Esophagus muscularis mucosa (tissue), 4 donors: ENCODE measurements around the gene SPECC1. TPM values are rescaled to one million over a fixed set of nuclear protein-coding genes. Genes with fewer than 3 reads are reported as not detected.
"Not testable (repeated sequence)": the region's sequence is repeated elsewhere in the genome, so short reads cannot be mapped to it uniquely, and the experiment has no call there.

Source experiments
- DNase-seq: peaks from one replicate; pipeline ENCODE4 v3.0.0-alpha.2; 2017; ENCODE audit errors: extremely low spot score
- H3K27ac ChIP-seq, 4 donors: fragments of 200-600 bp; sonication (generic); replicated peaks in 1 of 4; 1 replicate in 3 of 4; 2 replicates in 1 of 4; pipeline ENCODE4 v1.5.1; 2016 to 2019; ENCODE audit warnings: mild to moderate bottlenecking in 1 of 4
- H3K27me3 ChIP-seq, 4 donors: fragments of 200-600 bp; sonication (generic); one replicate each; pipeline versions ENCODE4 v1.5.1 to v1.6.0; 2016 to 2019
- H3K36me3 ChIP-seq, 4 donors: fragments of 200-600 bp; sonication (generic); one replicate each; pipeline ENCODE4 v1.5.1; 2016 to 2019
- H3K4me1 ChIP-seq, 4 donors: fragments of 200-600 bp; sonication (generic); one replicate each; pipeline ENCODE4 v1.5.1; 2016 to 2019
- H3K4me3 ChIP-seq, 4 donors: fragments of 200-600 bp; sonication (generic); 1 replicate in 2 of 4; 2 replicates in 2 of 4; pipeline ENCODE4 v1.5.1; 2016 to 2019; ENCODE audit warnings: mild to moderate bottlenecking in 4 of 4, moderate library complexity in 1 of 4
- H3K9me3 ChIP-seq, 4 donors: fragments of 200-600 bp; sonication (generic); 1 replicate in 3 of 4; 2 replicates in 1 of 4; pipeline ENCODE4 v1.5.1; 2016 to 2019
- EP300 ChIP-seq: sonication (generic); formaldehyde crosslinking; IDR thresholded peaks from one replicate; pipeline ENCODE4 v1.6.1; 2017; ENCODE audit warnings: antibody characterized with exemption
- POLR2A ChIP-seq: fragments of 450-650 bp; IDR thresholded peaks from one replicate; pipeline ENCODE4 v1.6.1; 2017; ENCODE audit warnings: antibody characterized with exemption, moderate library complexity, mild to moderate bottlenecking, low read depth
- POLR2AphosphoS5 ChIP-seq, 2 donors: sonication (generic); formaldehyde crosslinking; IDR thresholded peaks; one replicate each; pipeline ENCODE4 v1.6.1; 2017; ENCODE audit warnings: antibody characterized with exemption in 2 of 2
- WGBS: methylation state at CpG from one replicate; pipeline ENCODE4 v1.1.5; 2018; 5-methylcytosine and 5-hydroxymethylcytosine counted together
- intact Hi-C: fragments of 100-400 bp; cut with DNase I; formaldehyde crosslinking; loops from one replicate; pipeline ENCODE4 v1.15.1; 2023
- total RNA-seq, 4 donors: library from RNA; depleted of rRNA; stranded (reverse); fragments of >200 nt; gene quantifications; one replicate each; pipeline versions ENCODE4 v1.1.0 to v1.2.1, GENCODE V29; 2016
- TF ChIP-seq, protein P1 (sequence below), 3 experiments: fragments of 200-600 bp in 2 of 3; fragments of 450-650 bp in 1 of 3; sonication (generic) in 2 of 3; IDR thresholded peaks; one replicate each; pipeline ENCODE4 v1.5.1; 2017 to 2019; ENCODE audit warnings: antibody characterized with exemption in 3 of 3, mild to moderate bottlenecking in 2 of 3, moderate library complexity in 1 of 3

Gene SPECC1
- total RNA-seq, 4 donors from 2014 or later: 16.7 to 28.8 (median 24.7) TPM

DNA sequence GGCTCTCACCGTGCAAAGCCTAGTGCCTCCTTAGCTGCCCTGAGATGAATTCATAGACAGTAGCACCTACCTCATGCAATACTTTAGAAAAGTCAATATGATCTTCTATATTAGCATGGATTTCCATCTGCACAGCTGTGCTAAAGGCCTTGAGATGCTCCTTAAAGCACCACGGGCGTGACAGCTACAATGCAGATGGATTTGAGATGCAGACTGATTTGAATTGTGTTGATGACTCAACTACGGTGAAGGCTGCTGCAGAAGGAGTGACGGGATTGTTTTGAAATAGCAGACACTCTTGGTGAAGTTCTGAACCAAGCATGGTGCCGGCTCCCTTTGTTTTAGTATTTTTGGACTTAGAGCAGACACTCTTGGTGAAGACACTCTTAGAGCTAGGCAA, 88.2 kb downstream of the SPECC1 start:
- WGBS: 74% methylated on average over 6 of the region's 6 CpGs
- intact Hi-C loops: no loop called here

DNA sequence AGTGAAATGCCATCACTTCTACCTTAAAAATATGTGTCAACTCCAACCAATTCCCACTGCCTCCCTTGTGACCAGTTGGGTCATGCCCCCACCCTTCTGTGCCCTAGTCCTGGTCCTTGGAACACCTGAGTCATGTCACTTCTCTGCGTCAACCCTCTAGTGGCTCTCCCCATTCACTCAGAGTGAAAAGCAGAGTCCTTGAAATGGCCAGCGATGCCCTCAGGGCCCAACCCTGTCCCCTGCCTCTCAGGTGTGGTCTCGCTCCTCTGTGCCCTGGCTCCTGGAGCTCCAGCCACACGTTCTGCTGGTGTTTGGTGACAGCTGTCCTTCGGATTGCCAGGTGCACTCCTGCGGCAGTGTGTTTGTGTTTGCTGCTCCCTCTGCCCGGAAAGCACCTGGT, 89.2 kb downstream of the SPECC1 start:
- H3K27me3 ChIP-seq: peaks cover 0 to 2% (median 0%) of the 10 kb centered on the region in 4 donors
- intact Hi-C loops: no loop called here
- peaks cover 0 to 9% (median 2%) of the 10 kb centered on the region in 4 donors for H3K36me3 ChIP-seq
- H3K4me3 ChIP-seq: no peak overlapping the region
- H3K27ac ChIP-seq: no peak overlapping the region
- WGBS: 76% methylated on average over 5 of the region's 7 CpGs
- H3K9me3 ChIP-seq: no peaks in the 10 kb centered on the region
- peaks cover 13 to 17% (median 14%) of the 10 kb centered on the region in 4 donors for H3K4me1 ChIP-seq
- DNase-seq: no peak
- no peak for TF ChIP-seq POLR2AphosphoS5 (IDR thresholded peaks at IDR 0.05)
- no peak for TF ChIP-seq EP300
- no peak for TF ChIP-seq POLR2A
- TF ChIP-seq, protein P1, sequence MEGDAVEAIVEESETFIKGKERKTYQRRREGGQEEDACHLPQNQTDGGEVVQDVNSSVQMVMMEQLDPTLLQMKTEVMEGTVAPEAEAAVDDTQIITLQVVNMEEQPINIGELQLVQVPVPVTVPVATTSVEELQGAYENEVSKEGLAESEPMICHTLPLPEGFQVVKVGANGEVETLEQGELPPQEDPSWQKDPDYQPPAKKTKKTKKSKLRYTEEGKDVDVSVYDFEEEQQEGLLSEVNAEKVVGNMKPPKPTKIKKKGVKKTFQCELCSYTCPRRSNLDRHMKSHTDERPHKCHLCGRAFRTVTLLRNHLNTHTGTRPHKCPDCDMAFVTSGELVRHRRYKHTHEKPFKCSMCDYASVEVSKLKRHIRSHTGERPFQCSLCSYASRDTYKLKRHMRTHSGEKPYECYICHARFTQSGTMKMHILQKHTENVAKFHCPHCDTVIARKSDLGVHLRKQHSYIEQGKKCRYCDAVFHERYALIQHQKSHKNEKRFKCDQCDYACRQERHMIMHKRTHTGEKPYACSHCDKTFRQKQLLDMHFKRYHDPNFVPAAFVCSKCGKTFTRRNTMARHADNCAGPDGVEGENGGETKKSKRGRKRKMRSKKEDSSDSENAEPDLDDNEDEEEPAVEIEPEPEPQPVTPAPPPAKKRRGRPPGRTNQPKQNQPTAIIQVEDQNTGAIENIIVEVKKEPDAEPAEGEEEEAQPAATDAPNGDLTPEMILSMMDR (IDR thresholded peaks at IDR 0.05): no peak

More for the DNA sequence above, 88.2 kb downstream of the SPECC1 start:
- no peak for DNase-seq
- no peak overlapping the region for H3K4me3 ChIP-seq
- H3K9me3 ChIP-seq: no peaks in the 10 kb centered on the region
- H3K27me3 ChIP-seq: no peaks in the 10 kb centered on the region
- no peak overlapping the region for H3K27ac ChIP-seq
- peaks cover 0 to 9% (median 2%) of the 10 kb centered on the region in 4 donors for H3K36me3 ChIP-seq
- no peak for TF ChIP-seq POLR2A
- TF ChIP-seq, protein P1 (IDR thresholded peaks at IDR 0.05): no peak
- TF ChIP-seq EP300: no peak
- no peak for TF ChIP-seq POLR2AphosphoS5 (IDR thresholded peaks at IDR 0.05)
- H3K4me1 ChIP-seq: peaks cover 13 to 26% (median 16%) of the 10 kb centered on the region in 4 donors

DNA sequence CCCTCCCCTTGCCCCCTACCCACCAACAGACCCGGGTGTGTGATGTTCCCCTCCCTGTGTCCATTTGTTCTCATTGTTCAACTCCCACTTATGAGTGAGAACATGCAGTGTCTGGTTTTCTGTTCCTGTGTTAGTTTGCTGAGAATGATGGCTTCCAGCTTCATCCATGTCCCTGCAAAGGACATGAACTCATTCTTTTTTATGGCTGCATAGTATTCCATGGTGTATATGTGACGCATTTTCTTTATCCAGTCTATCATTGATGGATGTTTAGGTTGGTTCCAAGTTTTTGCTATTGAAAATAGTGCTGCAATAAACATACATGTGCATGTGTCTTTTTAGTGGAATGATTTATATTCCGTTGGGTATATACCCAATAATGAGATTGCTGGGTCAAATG, 91.6 kb downstream of the SPECC1 start:
- H3K27me3 ChIP-seq, DNase-seq, intact Hi-C loops, H3K27ac ChIP-seq, H3K4me1 ChIP-seq, H3K36me3 ChIP-seq, H3K9me3 ChIP-seq, H3K4me3 ChIP-seq: not testable (repeated sequence)
- WGBS: 95% methylated on average over 3 of the region's 3 CpGs

DNA sequence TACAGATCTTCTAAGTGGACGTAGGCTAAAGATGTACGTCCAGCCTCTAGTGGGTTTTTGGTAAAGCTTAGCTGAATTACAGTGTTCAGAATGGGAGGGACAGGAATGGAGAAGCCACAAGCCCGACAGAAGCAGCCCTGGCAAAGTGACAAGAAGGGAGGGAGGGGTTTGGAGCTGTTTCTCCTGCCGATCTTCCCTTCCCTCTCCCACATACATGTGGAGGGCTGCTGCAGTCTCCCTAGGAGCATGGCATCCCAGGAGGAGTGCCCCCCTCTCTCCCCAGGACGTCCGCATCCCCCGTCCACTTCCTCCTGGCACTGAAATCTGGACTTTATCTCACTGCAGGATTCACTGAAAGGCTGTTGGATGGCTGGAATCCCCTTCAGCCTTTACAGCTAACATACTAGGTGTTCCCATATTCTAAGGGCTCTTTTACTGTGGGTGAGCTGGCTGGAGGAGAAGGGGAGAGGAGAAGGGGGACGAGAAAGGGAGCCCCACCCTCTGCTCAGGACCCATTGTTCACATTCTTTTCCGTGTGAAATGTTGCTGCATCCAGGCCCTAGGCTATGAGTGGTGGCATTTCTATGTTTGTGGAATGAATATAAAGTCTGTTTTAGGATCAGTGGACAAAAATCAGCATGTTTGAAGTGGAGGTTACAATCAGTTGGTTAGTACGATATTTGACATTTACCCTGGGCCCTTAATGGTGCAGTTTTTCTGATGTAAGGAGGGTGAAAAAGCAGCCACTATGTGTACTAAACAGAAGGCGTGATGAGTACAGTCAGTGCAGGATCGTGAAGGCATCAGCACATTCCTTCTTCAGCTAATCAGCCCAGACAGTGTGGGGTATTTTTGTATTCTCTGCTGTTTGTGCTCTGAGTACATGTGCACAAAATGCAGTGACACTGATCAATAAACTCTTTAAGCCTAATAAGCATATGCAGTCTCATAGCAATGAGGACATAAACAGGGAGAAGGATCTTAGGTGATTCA, 94.6 kb downstream of the SPECC1 start:
- H3K27ac ChIP-seq: no peak overlapping the region
- intact Hi-C loops: no loop called here
- H3K4me1 ChIP-seq: no peaks in the 10 kb centered on the region
- no peak for TF ChIP-seq POLR2A
- H3K4me3 ChIP-seq: no peak overlapping the region
- no peak for DNase-seq
- 40% methylated on average over 12 of the region's 12 CpGs for WGBS
- H3K9me3 ChIP-seq: no peaks in the 10 kb centered on the region
- H3K27me3 ChIP-seq: peaks cover 0 to 6% (median 0%) of the 10 kb centered on the region in 4 donors
- no peaks in the 10 kb centered on the region for H3K36me3 ChIP-seq

DNA sequence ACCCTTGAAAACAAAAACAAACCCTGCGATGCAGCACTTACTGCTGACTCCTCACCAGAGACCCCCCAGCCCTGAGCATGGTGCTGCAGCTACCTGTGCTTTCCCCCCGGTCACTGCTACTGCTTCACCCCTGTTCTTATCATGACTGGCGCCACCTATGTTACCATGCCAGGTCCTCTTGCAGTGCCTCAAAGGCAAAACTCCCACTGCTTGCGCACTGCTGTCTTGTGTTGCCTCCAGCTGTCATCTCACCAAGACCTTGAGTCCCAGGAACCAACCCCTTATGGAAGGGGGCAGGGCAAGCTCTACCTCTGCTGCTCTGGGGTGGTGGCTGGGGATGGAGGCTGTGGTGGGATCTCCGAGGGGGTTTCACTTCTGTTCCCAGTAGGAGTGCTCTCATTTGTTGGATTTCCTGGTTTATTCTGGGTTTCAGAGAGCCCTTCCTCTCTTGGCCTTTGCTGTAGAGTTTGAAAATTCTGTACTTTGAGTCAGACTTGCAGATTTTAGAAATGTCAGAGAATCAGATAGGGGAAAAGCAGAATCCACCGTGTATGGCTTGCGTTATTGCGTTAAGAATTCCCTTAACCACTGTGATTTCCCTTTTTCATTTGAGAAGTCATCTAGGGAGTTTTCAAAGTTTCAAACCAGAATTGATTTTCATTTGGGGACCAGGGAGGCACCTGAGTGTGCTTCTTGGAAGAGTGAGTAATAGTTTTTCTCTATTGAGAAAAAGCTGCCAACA, 96.6 kb downstream of the SPECC1 start:
- H3K9me3 ChIP-seq: no peaks in the 10 kb centered on the region
- intact Hi-C loops: no loop called here
- H3K27me3 ChIP-seq: peaks cover 0 to 6% (median 0%) of the 10 kb centered on the region in 4 donors
- H3K4me1 ChIP-seq: no peaks in the 10 kb centered on the region
- no peak overlapping the region for H3K4me3 ChIP-seq
- TF ChIP-seq EP300: no peak
- peaks cover 0 to 6% (median 2%) of the 10 kb centered on the region in 4 donors for H3K36me3 ChIP-seq
- WGBS: 77% methylated on average over 8 of the region's 8 CpGs
- H3K27ac ChIP-seq: no peak overlapping the region
- DNase-seq: no peak

DNA sequence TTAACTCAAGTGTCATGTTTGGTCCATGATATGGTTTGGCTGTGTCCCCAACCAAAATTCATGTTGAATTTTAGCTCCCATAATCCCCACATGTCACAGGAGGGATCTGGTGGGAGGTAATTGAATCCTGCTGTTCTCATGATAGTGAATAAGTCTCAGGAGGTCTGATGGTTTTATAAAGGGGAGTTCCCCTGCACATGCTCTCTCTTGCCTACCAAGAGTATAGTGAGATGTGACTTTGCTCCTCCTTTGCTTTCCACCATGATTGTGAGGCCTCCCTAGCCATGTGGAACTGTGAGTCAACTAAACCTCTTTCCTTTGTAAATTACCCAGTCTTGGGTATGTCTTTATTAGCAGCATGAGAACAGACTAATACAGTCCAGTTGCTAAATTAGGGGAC, 97.3 kb downstream of the SPECC1 start:
- H3K4me3 ChIP-seq, H3K27me3 ChIP-seq, intact Hi-C loops, DNase-seq, H3K4me1 ChIP-seq, H3K36me3 ChIP-seq, H3K9me3 ChIP-seq, H3K27ac ChIP-seq: not testable (repeated sequence)
